GM12874 (cell line): ENCODE measurements around the gene PATE2.

ENCODE experiments used
- CTCF ChIP-seq: IDR thresholded peaks from 2 replicates; pipeline ENCODE4 v1.5.1; 2011; ENCODE audit warnings: low read depth, mild to moderate bottlenecking, control low read depth, low read length, moderate library complexity; ENCODE audit not compliant: insufficient read depth

The PATE2 gene

DNA sequence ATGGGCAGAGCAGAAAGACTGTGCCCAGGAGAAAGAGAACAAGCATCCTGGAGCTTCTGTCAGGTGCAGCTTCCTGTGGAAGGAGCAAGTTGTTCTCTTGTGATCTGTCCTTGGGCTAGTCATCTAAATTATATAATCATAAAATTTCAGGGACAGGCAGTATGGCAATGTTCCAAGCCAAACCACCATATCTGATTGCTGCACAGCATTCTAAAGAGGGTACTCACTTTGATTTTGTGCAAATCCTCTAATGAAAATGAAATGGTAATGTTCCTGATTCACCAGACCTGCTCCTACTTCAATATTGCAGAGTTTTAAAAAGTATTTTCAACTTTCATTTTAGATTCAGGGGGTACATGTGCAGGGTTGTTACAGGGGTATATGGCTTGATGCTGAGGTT lies at the start of gene PATE2:
Gene PATE2 (minus strand): TSS at position 101 of the 400 bp plus-strand sequence. CDS start 55 bp downstream, at position 46.
- no peak for TF ChIP-seq CTCF

DNA sequence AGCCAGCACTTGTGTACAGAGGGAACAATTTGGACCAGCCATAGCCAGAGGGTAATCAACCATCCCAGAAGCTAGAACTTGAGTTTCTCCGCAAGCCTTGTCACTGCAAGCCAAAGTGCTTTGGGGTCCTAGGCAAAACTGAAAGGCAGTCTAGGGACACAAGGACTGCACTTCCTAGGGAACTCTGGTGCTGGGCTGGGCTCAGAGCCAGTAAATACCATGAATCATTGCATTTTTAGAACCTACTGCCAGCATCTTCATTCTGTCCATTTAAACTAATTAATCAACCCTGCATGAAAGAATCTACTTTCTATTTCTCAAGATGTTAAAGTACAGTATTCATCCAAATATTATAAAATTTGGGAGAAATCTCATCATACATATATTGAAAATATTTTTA lies 29.3 kb upstream of the PATE2 start:
- no peak for TF ChIP-seq CTCF

DNA sequence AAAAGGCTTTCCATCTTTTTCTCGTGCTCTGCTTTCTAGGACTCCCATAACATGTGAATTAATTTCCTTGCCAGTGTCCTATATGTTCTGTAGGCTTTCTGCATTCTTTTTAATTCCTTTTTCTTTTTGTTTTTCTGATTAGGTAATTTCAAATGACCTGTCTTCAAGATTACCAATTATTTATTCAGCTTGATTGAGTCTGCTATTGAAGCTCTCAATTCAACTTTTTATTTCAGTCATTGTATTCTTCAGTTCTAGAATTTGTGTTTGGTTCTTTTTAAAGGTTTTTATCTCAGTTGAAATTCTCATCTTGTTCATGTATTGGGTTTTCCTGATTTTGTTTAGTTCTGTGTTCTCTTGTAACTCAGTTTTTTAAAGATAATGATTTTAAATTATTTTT lies 23.8 kb upstream of the PATE2 start:
- TF ChIP-seq CTCF: no peak

DNA sequence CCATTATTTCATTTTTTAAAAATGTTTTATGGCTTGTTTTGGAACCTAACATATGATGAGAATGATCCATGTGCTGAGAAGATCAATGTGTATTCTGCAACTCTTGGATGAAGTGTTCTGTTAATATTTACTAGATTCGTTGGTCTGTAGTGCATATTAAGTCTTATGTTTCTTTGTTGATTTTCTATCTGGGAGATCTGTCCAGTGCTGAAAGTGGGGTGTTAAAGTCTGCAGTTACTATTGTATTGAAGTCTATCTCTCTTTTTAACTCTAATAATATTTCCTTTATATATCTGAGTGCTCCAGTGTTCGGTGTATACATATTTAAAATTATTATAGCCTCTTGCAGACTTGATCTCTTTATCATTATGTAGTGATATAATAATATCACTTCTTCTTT lies 21.2 kb upstream of the PATE2 start:
- TF ChIP-seq CTCF: no peak

DNA sequence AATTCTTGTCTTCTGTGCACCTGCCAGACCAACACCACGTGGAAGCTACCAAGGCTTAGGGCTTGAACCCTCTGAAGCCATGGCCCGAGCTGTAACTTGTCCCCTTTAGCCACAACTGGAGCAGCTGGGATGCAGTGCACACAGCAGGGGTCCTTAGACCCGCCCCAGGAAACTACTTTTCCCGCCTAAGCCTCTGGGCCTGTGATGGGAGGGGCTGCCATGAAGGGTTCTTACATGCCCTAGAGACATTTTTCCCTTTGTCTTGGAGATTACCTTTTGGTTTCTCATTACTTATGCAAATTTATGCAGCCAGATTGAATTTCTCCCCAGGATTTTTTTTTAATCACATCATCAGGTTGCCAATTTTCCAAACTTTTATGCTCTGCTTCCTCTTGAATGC lies 19.0 kb upstream of the PATE2 start:
- TF ChIP-seq CTCF: no peak

DNA sequence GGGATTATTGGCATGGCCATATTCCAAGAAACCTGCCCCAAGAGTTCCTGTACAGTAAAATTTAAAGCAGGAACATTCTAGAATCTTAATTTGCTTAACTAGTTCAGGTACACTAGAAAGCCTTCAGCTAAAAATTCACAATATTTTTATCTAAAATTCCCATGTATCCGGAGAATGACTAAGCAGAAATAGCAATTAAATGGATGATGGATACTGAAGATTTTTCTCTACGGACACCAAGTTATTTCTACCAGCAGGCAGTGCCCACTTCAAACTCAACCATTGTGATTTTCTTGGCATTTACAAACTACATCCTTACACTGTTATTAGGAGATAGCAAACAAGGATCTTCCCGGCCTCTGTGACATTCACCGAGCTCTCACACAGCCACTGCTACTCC lies 12.2 kb upstream of the PATE2 start:
- no peak for TF ChIP-seq CTCF

DNA sequence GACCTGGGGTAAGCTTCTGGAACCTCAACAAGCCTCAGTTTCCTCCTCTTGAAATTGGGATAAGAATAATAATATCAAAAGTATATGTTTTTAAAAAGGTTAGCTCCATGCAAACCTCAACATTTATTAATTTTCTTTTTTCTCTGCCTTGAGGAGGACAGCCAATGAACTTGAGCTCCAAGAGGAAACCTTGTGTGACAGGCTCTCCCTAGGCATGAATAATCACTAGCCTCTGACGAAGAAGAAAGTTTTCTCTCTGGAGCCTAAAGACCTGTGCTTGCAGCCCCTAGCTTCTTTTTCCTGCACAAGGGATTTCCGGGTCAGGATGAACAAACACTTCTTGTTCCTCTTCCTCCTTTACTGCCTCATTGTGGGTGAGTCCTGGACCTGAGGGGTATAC lies 9.2 kb upstream of the PATE2 start, which contains the start of gene PATE3:
Gene PATE3 (plus strand): TSS at position 301 of the 400 bp plus-strand sequence. CDS start 25 bp downstream, at position 326.
- no peak for TF ChIP-seq CTCF

GRCh38 chr11:125784678-125785077 lies 6.0 kb upstream of the PATE2 start:
- no peak for TF ChIP-seq CTCF
